ENCODE results near the gene VPS36.
"Not testable (repeated sequence)": the region's sequence is repeated elsewhere in the genome, so short reads cannot be mapped to it uniquely, and the experiment has no call there.

GRCh38 chr13:52494241-52494640 is 43.8 kb upstream of the VPS36 start:
- TF ChIP-seq CTCF, POLR2AphosphoS5, EP300 (IDR thresholded peaks at IDR 0.05): not testable (repeated sequence)

Measured in sigmoid colon (tissue), 4 donors.